ENCODE data around the gene HJURP.
"Not testable (repeated sequence)": the region's sequence is repeated elsewhere in the genome, so short reads cannot be mapped to it uniquely, and the experiment has no call there.

HJURP gene, protein sequence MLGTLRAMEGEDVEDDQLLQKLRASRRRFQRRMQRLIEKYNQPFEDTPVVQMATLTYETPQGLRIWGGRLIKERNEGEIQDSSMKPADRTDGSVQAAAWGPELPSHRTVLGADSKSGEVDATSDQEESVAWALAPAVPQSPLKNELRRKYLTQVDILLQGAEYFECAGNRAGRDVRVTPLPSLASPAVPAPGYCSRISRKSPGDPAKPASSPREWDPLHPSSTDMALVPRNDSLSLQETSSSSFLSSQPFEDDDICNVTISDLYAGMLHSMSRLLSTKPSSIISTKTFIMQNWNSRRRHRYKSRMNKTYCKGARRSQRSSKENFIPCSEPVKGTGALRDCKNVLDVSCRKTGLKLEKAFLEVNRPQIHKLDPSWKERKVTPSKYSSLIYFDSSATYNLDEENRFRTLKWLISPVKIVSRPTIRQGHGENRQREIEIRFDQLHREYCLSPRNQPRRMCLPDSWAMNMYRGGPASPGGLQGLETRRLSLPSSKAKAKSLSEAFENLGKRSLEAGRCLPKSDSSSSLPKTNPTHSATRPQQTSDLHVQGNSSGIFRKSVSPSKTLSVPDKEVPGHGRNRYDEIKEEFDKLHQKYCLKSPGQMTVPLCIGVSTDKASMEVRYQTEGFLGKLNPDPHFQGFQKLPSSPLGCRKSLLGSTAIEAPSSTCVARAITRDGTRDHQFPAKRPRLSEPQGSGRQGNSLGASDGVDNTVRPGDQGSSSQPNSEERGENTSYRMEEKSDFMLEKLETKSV

DNA sequence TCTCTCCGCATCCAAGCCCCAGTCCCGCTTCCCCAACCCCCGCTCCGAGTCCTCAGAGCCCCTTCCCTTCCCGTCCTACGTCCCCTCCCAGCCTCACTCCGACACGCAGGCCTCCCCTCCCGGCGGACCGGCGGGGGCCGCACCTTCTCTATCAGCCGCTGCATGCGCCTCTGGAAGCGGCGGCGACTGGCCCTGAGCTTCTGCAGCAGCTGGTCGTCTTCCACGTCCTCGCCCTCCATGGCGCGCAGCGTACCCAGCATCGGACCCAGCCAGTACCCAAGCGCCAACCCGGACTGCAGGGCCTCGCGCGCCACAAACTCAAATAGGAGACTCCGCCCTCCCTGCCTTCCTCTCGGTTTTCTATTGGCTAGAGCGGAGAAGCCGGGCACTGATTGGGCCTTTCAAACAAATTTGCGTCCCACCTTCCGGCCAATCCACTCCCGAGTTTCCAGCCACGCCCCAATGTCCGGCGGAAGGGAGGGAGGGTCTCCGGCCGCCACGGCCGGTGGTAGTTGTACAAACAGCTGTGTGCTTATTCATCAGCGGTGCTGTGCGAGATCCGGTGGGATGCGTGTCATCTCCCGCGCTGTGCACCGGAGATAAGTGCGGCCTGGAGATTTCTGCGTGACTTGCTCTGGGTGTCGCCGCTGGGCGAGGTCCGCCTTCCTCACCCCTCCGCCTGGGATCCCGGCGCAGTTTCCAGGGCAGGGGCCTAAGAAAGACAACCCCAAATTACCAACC lies at the start of gene HJURP:
HJURP (minus strand) TSS at position 295 of the 741 bp plus-strand sequence; CDS start at position 260, 35 bp downstream.
- DNase-seq: peak; percentile 97

DNA sequence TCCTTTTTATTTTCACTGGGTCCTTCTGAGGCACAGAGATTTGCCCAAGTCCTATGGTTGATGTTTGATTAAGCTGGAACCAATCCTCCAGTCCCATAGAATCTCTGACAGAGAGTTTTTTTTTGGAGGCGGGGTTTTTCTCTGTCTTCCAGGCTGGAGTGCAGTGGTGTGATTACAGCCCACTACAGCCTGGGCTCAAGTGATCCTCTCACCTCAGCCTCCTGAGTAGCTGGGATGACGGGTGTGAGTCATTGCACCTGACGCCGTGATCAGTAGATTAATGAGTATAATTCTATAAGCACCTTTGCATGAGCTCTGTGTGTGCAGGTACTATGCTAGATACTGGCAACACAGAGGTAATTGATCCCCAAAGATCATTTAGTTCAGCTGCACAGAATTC lies 47.5 kb upstream of the HJURP start:
- no peak for DNase-seq

GRCh38 chr2:233901367-233901766 lies 47.0 kb upstream of the HJURP start:
- DNase-seq: no peak

- DNase-seq: not testable (repeated sequence)
Measured at GRCh38 chr2:233896253-233896652, 41.9 kb upstream of the HJURP start.

DNA sequence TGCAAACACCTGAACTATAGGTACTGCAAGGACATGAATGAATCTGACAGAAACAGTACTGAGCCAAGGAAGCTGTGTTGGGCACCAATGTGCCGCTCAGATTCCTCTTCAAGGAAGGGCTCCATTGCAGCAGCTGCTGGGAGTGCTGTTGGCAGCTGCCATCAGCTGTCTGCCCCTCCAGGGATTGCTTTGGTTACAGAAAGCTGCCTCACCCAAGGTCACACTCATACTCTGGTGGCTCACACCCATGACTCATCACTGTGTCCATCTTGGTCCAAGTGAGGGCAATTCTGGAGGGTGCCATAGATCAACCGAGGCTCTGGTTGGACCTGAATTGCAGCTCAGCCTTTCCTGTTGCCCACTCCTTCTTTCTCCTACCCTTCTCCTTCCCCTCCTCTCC lies 38.5 kb upstream of the HJURP start:
- DNase-seq: no peak

GRCh38 chr2:233882353-233882752 lies 28.0 kb upstream of the HJURP start:
- no peak for DNase-seq

- DNase-seq: not testable (repeated sequence)
Measured at GRCh38 chr2:233872125-233872524, 17.8 kb upstream of the HJURP start.

- no peak for DNase-seq
Measured at GRCh38 chr2:233871432-233871831, 17.1 kb upstream of the HJURP start.

DNA sequence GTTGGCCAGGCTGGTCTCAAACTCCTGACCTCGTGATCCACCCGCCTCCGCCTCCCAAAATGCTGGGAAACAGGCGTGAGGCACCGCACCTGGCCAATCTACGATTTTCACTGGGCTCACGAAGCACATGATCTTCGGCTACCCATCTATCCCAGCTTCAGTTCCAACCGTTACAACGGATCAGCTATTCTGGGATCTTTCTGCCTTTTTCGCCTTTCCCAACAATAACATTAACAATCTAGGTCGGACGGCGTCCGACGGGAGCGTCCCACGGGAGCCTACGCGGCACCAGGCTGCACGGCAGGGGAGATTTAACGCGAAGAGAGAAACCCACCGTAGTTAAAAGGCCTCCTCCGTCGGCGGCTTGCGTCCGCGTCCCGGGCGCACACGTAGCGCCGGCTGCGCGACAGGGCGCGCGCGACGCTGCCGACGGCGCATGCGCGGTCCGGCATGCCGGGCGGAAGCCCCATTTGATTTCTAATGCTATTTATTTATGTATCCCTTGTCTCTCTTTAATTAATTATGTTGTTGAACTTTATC lies 13.7 kb upstream of the HJURP start, which contains the start of gene MSL3B:
MSL3B (minus strand) TSS at position 394 of the 540 bp plus-strand sequence.
- peak; percentile 63 for DNase-seq

GRCh38 chr2:233866479-233866878 lies 12.1 kb upstream of the HJURP start:
- DNase-seq: no peak

DNA sequence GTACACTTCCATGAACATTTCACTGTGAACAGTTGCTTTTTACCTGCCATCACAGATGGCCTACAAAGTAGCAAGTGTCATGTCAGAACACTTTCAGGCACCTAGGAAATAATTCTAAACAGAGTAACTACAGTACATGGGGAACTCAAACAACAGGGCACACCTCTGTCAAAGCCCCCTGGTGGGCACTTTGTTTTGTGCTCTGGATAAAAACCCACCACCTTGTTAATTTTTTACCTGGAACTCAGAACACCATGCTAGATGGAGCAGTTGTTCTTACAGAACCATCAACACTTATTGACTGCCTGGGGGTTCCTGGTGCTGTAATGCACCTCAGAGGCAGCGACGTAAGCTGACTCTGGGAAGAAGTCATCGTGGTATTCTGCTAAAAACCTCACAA lies 11.5 kb upstream of the HJURP start:
- DNase-seq: peak; percentile 18

GRCh38 chr2:233862261-233862768 lies 8.0 kb upstream of the HJURP start:
- no peak for DNase-seq

DNA sequence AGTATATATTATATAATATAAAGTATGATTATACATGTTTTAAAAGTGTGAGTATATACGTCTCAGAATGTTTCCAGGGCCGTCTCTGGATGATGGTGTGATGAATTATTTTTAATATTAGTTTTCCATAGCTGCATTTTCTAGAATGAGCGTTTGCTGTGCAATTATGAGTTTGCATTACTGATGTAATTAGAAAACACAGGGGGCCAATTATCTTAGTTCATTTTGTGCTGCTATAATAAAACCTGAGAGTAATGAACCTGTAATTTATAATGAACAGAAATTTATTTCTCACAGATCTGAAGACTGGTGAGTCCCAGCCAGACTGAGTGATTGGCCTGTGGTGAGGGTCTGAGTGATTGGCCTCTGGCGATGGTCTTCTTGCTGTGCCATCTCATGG lies 4.0 kb upstream of the HJURP start:
- DNase-seq: no peak

GRCh38 chr2:233857511-233858141 lies 3.3 kb upstream of the HJURP start:
- peak; percentile 94 for DNase-seq

DNA sequence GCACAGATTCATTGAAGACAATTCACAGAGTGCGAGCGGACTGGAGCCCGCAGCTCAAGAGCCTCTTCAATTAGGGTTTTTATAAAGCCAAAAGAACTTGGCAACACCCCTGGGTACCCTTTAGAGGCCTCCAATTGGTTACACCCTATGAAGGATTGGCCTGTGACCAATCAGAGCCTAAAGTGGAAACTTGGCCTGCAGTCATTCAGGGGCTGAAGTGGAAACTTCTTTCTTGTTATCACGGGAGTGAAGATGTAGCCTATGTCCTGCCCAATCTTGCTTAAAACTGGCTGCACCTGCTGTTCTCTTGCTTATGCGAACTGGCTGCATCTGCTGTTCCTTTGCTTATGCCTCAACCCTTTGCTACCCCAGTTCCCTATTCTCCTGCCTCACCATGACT lies 1.8 kb upstream of the HJURP start:
- peak; percentile 90 for DNase-seq

DNA sequence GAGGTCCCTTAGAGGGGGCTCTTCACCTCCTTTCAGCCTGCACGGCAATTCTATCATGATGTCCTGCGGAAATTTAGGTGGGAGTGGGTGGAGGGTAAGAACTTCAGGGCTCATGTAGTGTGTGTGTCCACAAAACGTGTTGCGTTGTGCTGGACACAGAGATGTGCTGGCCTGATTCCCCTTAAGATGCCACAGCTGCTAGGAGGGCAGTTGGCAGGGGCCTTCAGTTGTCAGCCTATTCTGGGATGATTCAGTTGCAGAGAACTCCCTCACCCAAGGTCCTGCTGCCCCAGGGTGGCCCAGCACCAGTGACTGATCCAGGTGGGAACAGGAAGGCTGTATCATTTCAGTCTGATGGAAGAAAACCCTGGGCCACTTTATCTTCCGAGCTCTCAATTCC lies 1.0 kb upstream of the HJURP start:
- DNase-seq: no peak

DNA sequence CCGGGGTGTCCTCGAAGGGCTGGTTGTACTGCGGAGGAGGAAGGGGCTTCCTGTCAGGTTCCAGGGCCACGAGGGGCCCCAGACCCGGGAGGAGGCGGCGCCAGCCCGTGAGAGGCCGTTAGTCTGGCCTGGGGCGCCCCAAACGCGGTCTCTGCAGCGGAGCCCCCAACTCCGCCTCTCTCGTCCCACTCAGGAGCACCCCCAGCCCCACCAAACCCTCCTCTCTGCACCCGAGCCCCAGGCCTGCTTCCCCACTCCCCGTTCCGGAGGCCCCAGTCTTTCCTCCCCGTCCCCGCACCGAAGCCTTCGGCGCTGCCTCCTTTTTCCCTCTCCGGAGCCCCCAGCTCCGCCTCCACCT lies 473 bp downstream of the HJURP start:
- no peak for DNase-seq

- DNase-seq: peak; percentile 26
Measured at GRCh38 chr2:233853353-233853752, 982 bp downstream of the HJURP start.

DNA sequence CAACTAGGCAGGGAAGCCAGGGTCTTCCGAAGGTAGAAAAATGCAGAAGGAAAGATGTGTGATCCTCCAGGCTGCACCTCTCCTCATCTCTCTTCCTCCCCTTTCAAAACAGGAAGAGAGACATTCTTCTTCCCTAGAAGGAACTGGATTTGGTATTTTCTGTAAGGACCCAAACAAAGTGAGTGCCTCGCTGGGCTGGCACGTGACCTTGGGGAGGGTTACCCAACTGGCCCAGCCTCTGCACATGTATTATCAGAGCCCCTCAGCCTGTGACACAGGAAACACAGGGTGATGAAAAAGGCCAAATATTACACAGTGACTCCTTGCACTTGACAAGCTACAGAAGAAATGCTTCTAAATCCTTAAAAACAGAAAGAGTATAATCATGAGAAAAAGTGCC lies 2.3 kb downstream of the HJURP start:
- DNase-seq: peak; percentile 66

DNA sequence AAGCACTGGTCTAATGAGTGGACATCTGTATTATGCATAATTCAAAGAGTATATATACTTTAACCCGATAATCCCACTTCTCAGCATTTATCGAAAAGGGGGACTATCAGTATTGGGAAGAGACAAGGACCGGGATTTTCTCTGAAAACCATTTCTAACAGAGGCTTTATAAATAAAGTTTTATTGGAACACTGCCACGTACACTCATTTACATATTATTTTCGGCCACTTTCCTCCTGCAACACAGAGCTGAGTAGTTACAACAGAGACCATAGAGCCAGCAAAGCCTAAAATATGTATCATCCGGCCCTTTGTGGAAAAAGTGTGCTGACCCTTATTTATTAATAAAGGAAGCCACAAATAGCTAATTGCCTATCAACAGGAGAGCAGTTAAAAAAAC lies 3.2 kb downstream of the HJURP start:
- DNase-seq: no peak

DNA sequence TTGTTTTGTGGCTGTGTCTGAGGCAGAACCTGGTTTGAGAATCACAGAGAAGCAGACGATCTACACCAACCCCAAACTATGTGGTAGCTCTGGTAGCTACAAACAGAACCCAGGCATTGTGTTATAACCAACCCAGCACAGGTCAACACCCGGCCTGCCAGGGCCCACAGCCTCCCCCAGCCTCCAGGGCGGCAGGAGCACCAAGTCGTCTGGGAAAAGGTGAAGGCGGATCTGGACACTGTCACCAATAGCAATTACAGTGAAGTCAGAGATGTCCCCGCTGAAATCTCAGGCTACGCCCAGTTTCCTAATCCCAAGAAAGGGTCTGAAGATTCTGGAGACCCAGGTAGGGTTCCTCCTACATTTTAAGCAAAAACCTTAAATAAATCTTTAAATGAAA lies 3.6 kb downstream of the HJURP start:
- DNase-seq: no peak

- DNase-seq: no peak
Measured at GRCh38 chr2:233849607-233850271, 4.6 kb downstream of the HJURP start.

Data from hematopoietic multipotent progenitor cell treated with erythropoietin and hydrocortisone succinate and interleukin-3 and kit ligand, for 8 days (in vitro differentiated cells).